Smooth muscle cell (in vitro differentiated cells): ENCODE data around the gene MYL9. TPM values are rescaled to one million over a fixed set of nuclear protein-coding genes. Genes with fewer than 3 reads are reported as not detected.
A peak's percentile ranks its signal among the peaks of the same experiment; 100 is the strongest.

Experiments used
- DNase-seq: peaks from one replicate; lab custom pipeline; 2025; ENCODE audit not compliant: unreplicated experiment; lab: John Stamatoyannopoulos, UW
- H2AFZ ChIP-seq: fragments of 200-600 bp; sonication (generic); 2 replicates; pipeline ENCODE4 v1.6.0; 2016; ENCODE audit warnings: antibody characterized with exemption, low read depth, mild to moderate bottlenecking
- H3F3A ChIP-seq: fragments of 200-600 bp; sonication (generic); 2 replicates; pipeline ENCODE4 v1.6.0; 2017; ENCODE audit warnings: antibody characterized with exemption, low read depth
- H3K27ac ChIP-seq: fragments of 200-600 bp; sonication (generic); 2 replicates; pipeline ENCODE4 v1.5.1; 2016; ENCODE audit warnings: low read depth, mild to moderate bottlenecking
- H3K27me3 ChIP-seq: fragments of 200-600 bp; sonication (generic); 2 replicates; pipeline ENCODE4 v1.6.1; 2016; ENCODE audit warnings: low read depth, mild to moderate bottlenecking
- H3K36me3 ChIP-seq: fragments of 200-600 bp; sonication (generic); 2 replicates; pipeline ENCODE4 v1.5.1; 2016; ENCODE audit warnings: low read depth
- H3K4me1 ChIP-seq: fragments of 200-600 bp; sonication (generic); 2 replicates; pipeline ENCODE4 v1.5.1; 2016; ENCODE audit warnings: low read depth
- H3K4me2 ChIP-seq: fragments of 200-600 bp; sonication (generic); 2 replicates; pipeline ENCODE4 v1.6.0; 2016; ENCODE audit warnings: mild to moderate bottlenecking
- H3K4me3 ChIP-seq: fragments of 200-600 bp; sonication (generic); 2 replicates; pipeline ENCODE4 v1.5.1; 2016; ENCODE audit warnings: mild to moderate bottlenecking
- H3K79me2 ChIP-seq: fragments of 200-600 bp; sonication (generic); 2 replicates; pipeline ENCODE4 v1.6.0; 2016; ENCODE audit warnings: low read depth, mild to moderate bottlenecking
- H3K9ac ChIP-seq: fragments of 200-600 bp; sonication (generic); 2 replicates; pipeline ENCODE4 v1.6.0; 2016; ENCODE audit warnings: low read depth
- H3K9me3 ChIP-seq: fragments of 200-600 bp; sonication (generic); replicated peaks from 2 replicates; pipeline ENCODE4 v1.5.1; 2016; ENCODE audit warnings: low read depth
- H4K20me1 ChIP-seq: fragments of 200-600 bp; sonication (generic); 2 replicates; pipeline ENCODE4 v1.6.0; 2016; ENCODE audit warnings: low read depth
- WGBS: methylation state at CpG from one replicate; pipeline ENCODE4 v1.1.7; 2016; ENCODE audit warnings: low lambda C conversion rate; 5-methylcytosine and 5-hydroxymethylcytosine counted together
- polyA plus RNA-seq: library from polyadenylated mRNA; unstranded; fragments of >200 nt; fragmentation: Nextera tagmentation; extraction: Ambion mirVana; gene quantifications from 2 replicates; pipeline ENCODE4 v1.2.1, GENCODE V29; 2016
- total RNA-seq: library from RNA; depleted of rRNA; stranded (reverse); fragments of >200 nt; gene quantifications from 2 replicates; pipeline ENCODE4 v1.2.3, GENCODE V29; 2014
- TF ChIP-seq, protein P1 (sequence below): fragments of 200-600 bp; sonication (generic); IDR thresholded peaks from 2 replicates; pipeline ENCODE4 v1.5.1; 2017; ENCODE audit warnings: borderline replicate concordance, mild to moderate bottlenecking, antibody characterized with exemption; ENCODE audit not compliant: insufficient read depth, poor library complexity, severe bottlenecking

MYL9 gene
- total and polyA plus RNA-seq, 2 experiments from 2014 or later: 198 to 1,109 TPM

DNA sequence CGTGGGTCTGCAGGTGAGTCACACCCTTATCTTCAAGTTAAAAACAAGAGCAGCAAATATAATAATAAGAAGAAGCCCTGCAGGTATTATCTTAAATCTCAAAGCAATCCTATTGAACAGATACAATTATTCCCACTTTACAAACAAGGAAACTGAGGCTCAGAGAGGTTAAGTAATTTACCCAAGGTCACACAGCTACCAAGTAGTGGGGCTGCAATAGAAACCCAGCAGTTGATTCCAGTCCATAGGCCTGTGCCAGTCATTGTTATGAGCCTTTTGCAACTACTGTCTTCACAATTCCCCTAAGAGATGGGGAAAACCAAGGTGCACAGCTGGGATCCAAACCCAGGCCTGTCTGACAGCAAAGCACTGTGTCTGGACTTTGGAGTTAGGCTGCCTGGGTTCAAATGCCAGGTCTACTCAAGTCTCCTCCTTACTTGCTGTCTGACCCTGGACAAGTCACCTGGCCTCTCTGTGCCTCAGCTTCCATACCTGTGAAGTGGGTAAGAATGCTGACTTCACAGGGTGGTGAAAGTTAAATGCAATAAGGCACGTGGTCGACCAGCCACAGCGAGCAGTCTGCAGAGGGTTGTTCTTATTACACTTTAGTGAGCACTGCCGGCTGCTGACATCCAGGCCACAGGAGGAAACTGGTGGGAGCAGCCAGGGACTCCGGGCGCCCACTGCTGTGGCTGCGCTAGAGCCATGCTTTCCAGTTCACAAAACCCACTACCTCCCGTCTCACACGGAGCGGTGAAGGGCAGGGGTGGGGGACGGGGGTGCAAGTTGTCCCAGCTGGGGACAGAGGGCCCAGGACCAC, 6.1 kb downstream of the MYL9 start:
- Histone ChIP-seq H3K9ac (no peak overlapping the region), H4K20me1 (peaks cover 84% of the 10 kb centered on the region)

DNA sequence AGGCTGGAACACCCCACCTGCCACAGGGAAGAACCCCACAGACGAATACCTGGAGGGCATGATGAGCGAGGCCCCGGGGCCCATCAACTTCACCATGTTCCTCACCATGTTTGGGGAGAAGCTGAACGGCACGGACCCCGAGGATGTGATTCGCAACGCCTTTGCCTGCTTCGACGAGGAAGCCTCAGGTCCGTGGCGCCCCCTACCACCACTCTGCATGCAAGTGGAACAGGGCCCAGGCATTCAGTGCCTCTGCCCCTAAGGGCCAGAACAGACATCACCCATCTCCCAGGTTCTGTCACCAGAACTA, 6.6 kb downstream of the MYL9 start:
- DNase-seq: no peak
- Histone ChIP-seq H3K4me2 (no peak overlapping the region), H4K20me1 (peaks cover 78% of the 10 kb centered on the region), H3K27ac (no peak overlapping the region), H3K27me3 (no peaks in the 10 kb centered on the region), H3K9ac (no peak overlapping the region), H3K4me1 (peaks cover 11% of the 10 kb centered on the region), H2AFZ (no peak overlapping the region), H3K79me2 (peaks cover 34% of the 10 kb centered on the region), H3F3A (peaks cover 58% of the 10 kb centered on the region), H3K4me3 (no peak overlapping the region), H3K9me3 (no peaks in the 10 kb centered on the region), H3K36me3 (no peaks in the 10 kb centered on the region)
- WGBS: 88% methylated on average over 12 of the region's 12 CpGs
- TF ChIP-seq, protein P1, sequence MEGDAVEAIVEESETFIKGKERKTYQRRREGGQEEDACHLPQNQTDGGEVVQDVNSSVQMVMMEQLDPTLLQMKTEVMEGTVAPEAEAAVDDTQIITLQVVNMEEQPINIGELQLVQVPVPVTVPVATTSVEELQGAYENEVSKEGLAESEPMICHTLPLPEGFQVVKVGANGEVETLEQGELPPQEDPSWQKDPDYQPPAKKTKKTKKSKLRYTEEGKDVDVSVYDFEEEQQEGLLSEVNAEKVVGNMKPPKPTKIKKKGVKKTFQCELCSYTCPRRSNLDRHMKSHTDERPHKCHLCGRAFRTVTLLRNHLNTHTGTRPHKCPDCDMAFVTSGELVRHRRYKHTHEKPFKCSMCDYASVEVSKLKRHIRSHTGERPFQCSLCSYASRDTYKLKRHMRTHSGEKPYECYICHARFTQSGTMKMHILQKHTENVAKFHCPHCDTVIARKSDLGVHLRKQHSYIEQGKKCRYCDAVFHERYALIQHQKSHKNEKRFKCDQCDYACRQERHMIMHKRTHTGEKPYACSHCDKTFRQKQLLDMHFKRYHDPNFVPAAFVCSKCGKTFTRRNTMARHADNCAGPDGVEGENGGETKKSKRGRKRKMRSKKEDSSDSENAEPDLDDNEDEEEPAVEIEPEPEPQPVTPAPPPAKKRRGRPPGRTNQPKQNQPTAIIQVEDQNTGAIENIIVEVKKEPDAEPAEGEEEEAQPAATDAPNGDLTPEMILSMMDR: no peak

More for the DNA sequence above, 6.1 kb downstream of the MYL9 start:
- Histone ChIP-seq H3K4me3 (no peak overlapping the region), H3K79me2 (peaks cover 39% of the 10 kb centered on the region), H3F3A (peaks cover 58% of the 10 kb centered on the region), H3K27ac (no peak overlapping the region), H3K4me2 (no peak overlapping the region), H2AFZ (no peak overlapping the region), H3K9me3 (no peaks in the 10 kb centered on the region), H3K4me1 (peaks cover 17% of the 10 kb centered on the region), H3K27me3 (no peaks in the 10 kb centered on the region), H3K36me3 (no peaks in the 10 kb centered on the region)
- no peak for DNase-seq
- WGBS: 92% methylated on average over 11 of the region's 12 CpGs
- TF ChIP-seq, protein P1: no peak

DNA sequence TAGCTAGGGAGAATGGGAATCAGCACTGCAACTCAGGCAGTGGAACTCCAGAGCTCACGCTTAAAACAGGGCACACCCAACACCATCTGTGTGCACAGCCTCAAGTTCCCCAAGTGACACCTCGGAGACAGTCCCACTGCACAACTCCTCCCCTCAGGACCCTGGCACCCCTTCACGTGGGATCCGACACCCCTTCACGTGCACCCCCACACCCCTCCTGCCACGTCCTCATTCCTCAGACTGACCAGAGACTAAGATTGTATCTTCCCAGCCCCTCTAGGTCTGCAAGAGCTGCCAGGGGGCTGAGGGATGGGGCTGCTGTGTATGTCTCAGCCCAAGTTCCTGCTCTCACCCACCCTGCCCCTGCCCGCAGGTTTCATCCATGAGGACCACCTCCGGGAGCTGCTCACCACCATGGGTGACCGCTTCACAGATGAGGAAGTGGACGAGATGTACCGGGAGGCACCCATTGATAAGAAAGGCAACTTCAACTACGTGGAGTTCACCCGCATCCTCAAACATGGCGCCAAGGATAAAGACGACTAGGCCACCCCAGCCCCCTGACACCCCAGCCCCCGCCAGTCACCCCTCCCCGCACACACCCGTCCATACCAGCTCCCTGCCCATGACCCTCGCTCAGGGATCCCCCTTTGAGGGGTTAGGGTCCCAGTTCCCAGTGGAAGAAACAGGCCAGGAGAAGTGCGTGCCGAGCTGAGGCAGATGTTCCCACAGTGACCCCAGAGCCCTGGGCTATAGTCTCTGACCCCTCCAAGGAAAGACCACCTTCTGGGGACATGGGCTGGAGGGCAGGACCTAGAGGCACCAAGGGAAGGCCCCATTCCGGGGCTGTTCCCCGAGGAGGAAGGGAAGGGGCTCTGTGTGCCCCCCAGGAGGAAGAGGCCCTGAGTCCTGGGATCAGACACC, 7.6 kb downstream of the MYL9 start:
- Histone ChIP-seq H4K20me1 (peaks cover 68% of the 10 kb centered on the region), H2AFZ (no peak overlapping the region), H3K4me3 (no peak overlapping the region), H3K27me3 (no peaks in the 10 kb centered on the region), H3F3A (peaks cover 48% of the 10 kb centered on the region), H3K79me2 (peaks cover 24% of the 10 kb centered on the region), H3K4me1 (peaks cover under 1% of the 10 kb centered on the region), H3K9ac (no peak overlapping the region), H3K9me3 (no peaks in the 10 kb centered on the region), H3K36me3 (no peaks in the 10 kb centered on the region), H3K4me2 (no peak overlapping the region), H3K27ac (peak overlapping the region; percentile 12)
- no peak for DNase-seq
- TF ChIP-seq, protein P1: no peak
- 95% methylated on average over 21 of the region's 23 CpGs for WGBS
